ENCODE results near the gene THBS4. TPM values are rescaled to one million over a fixed set of nuclear protein-coding genes. Genes with fewer than 3 reads are reported as not detected.

THBS4 gene
- total and polyA plus RNA-seq, 4 donors, result 0.08 to 0.28 (median 0.20) TPM

- H3K9ac ChIP-seq (ENCODE audit: low read depth in 1 of 2, low read length in 2 of 2), result no peak overlapping the region
- no peak overlapping the region for H3K27ac ChIP-seq (ENCODE audit: low read depth in 1 of 2, low read length in 2 of 2)
- TF ChIP-seq RXRA (IDR thresholded peaks at IDR 0.05), result no peak
- no peak for TF ChIP-seq NR2F2 (IDR thresholded peaks at IDR 0.05)
- no peak for TF ChIP-seq RAD21 (IDR thresholded peaks at IDR 0.05)
- TF ChIP-seq FOXA2 (IDR thresholded peaks at IDR 0.05), result no peak
- TF ChIP-seq MAX (IDR thresholded peaks at IDR 0.05), result no peak
- no peak for TF ChIP-seq ZBTB33 (IDR thresholded peaks at IDR 0.05)
- TF ChIP-seq HNF4G (IDR thresholded peaks at IDR 0.05), result no peak
- no peak overlapping the region for H3K4me3 ChIP-seq (ENCODE audit: low read depth in 1 of 3, low read length in 3 of 3)
- no peaks in the 10 kb centered on the region for H3K27me3 ChIP-seq (ENCODE audit: control insufficient read depth in 4 of 4, insufficient read depth in 4 of 4, low read length in 3 of 4)
- DNase-seq (ENCODE audit: low spot score), result no peak
- H3K36me3 ChIP-seq (ENCODE audit: control insufficient read depth in 4 of 4, insufficient read depth in 3 of 4, low read depth in 1 of 4, low read length in 3 of 4), result no peaks in the 10 kb centered on the region
- WGBS, result 86% methylated on average over 2 of the region's 2 CpGs
- no peaks in the 10 kb centered on the region for H3K9me3 ChIP-seq (ENCODE audit: control insufficient read depth in 4 of 4, low read length in 3 of 4)
- H3K4me1 ChIP-seq (ENCODE audit: control insufficient read depth in 4 of 4, insufficient read depth in 4 of 4, low read length in 3 of 4), result no peaks in the 10 kb centered on the region
Observed at GRCh38 chr5:80067016-80067415, 31.9 kb downstream of the THBS4 start.

- TF ChIP-seq FOXA2 (IDR thresholded peaks at IDR 0.05) (no peak), HNF4G (IDR thresholded peaks at IDR 0.05) (no peak), SP1 (IDR thresholded peaks at IDR 0.05) (no peak)
Observed at GRCh38 chr5:80067531-80068245, 32.5 kb downstream of the THBS4 start.

GRCh38 chr5:80068246-80068636 lies 33.1 kb downstream of the THBS4 start:
- TF ChIP-seq MAX (IDR thresholded peaks at IDR 0.05) (no peak), JUND (IDR thresholded peaks at IDR 0.05) (no peak), REST (IDR thresholded peaks at IDR 0.05) (no peak), HNF4G (IDR thresholded peaks at IDR 0.05) (no peak), FOXA1 (IDR thresholded peaks at IDR 0.05) (no peak), ZBTB33 (IDR thresholded peaks at IDR 0.05) (no peak), ATF3 (IDR thresholded peaks at IDR 0.05) (no peak), GABPA (IDR thresholded peaks at IDR 0.05 in 1 of 2, conservative IDR thresholded peaks at IDR 0.05 in 1 of 2) (no peak), NR2F2 (IDR thresholded peaks at IDR 0.05) (no peak), FOXA2 (IDR thresholded peaks at IDR 0.05) (no peak)
- Histone ChIP-seq H3K9ac (ENCODE audit: low read depth in 1 of 2, low read length in 2 of 2) (no peak overlapping the region), H3K36me3 (ENCODE audit: control insufficient read depth in 4 of 4, insufficient read depth in 3 of 4, low read depth in 1 of 4, low read length in 3 of 4) (no peaks in the 10 kb centered on the region), H3K27ac (ENCODE audit: low read depth in 1 of 2, low read length in 2 of 2) (no peak overlapping the region), H3K4me1 (ENCODE audit: control insufficient read depth in 4 of 4, insufficient read depth in 4 of 4, low read length in 3 of 4) (no peaks in the 10 kb centered on the region), H3K9me3 (ENCODE audit: control insufficient read depth in 4 of 4, low read length in 3 of 4) (no peaks in the 10 kb centered on the region), H3K27me3 (ENCODE audit: control insufficient read depth in 4 of 4, insufficient read depth in 4 of 4, low read length in 3 of 4) (no peaks in the 10 kb centered on the region), H3K4me3 (ENCODE audit: low read depth in 1 of 3, low read length in 3 of 3) (no peak overlapping the region)
- no peak for DNase-seq (ENCODE audit: low spot score)
- whole genome bisulfite sequencing, result 96% methylated on average over 5 of the region's 5 CpGs

More at GRCh38 chr5:80067531-80068245, 32.5 kb downstream of the THBS4 start:
- H3K4me3 ChIP-seq (ENCODE audit: low read depth in 1 of 3, low read length in 3 of 3), result no peak overlapping the region
- H3K27me3 ChIP-seq (ENCODE audit: control insufficient read depth in 4 of 4, insufficient read depth in 4 of 4, low read length in 3 of 4), result no peaks in the 10 kb centered on the region
- no peak overlapping the region for H3K27ac ChIP-seq (ENCODE audit: low read depth in 1 of 2, low read length in 2 of 2)
- H3K4me1 ChIP-seq (ENCODE audit: control insufficient read depth in 4 of 4, insufficient read depth in 4 of 4, low read length in 3 of 4), result no peaks in the 10 kb centered on the region
- WGBS, result 89% methylated on average over 8 of the region's 8 CpGs
- no peak for DNase-seq (ENCODE audit: low spot score)
- no peaks in the 10 kb centered on the region for H3K9me3 ChIP-seq (ENCODE audit: control insufficient read depth in 4 of 4, low read length in 3 of 4)
- H3K36me3 ChIP-seq (ENCODE audit: control insufficient read depth in 4 of 4, insufficient read depth in 3 of 4, low read depth in 1 of 4, low read length in 3 of 4), result no peaks in the 10 kb centered on the region
- H3K9ac ChIP-seq (ENCODE audit: low read depth in 1 of 2, low read length in 2 of 2), result no peak overlapping the region
